Frontal cortex (tissue), 4 donors: ENCODE measurements around the gene ZNF189. TPM values are rescaled to one million over a fixed set of nuclear protein-coding genes. Genes with fewer than 3 reads are reported as not detected.

Experiments
- DNase-seq, 2 donors: peaks; one replicate each; pipeline ENCODE4 v3.0.0; 2012; ENCODE audit warnings: low spot score in 2 of 2
- FAIRE-seq: peaks from 2 replicates; lab custom pipeline; 2012; peaks lifted over from hg19 to GRCh38; lab: Jason Lieb, UNC
- total RNA-seq: library from RNA; depleted of rRNA; stranded (reverse); fragments of >200 nt; gene quantifications from one replicate; pipeline ENCODE4 v1.2.3, GENCODE V29; 2014
- donor health status: control.
- donor health status: control.
- donor health status: control.

Gene ZNF189
- total RNA-seq: 54.6 TPM

- FAIRE-seq (peak; percentile 55), DNase-seq (peak; percentile 72 to 85)
These were observed at the start of gene ZNF189, which contains the start of gene MRPL50 for GRCh38 chr9:101398068-101398929. TSS of gene ZNF189 (plus strand) at chr9:101398851. CDS start at chr9:101399157, 306 bp downstream. TSS of gene MRPL50 (minus strand) at chr9:101398618. CDS start at chr9:101398592, 26 bp downstream.

- FAIRE-seq (no peak), DNase-seq (no peak)
These were observed 48.4 kb upstream of the ZNF189 start for GRCh38 chr9:101350285-101350684.

- no peak for DNase-seq
- FAIRE-seq: no peak
These were observed 45.7 kb upstream of the ZNF189 start for GRCh38 chr9:101352892-101353463.

GRCh38 chr9:101353683-101354082 is 45.0 kb upstream of the ZNF189 start:
- FAIRE-seq (no peak), DNase-seq (no peak)

GRCh38 chr9:101354143-101354764 is 44.4 kb upstream of the ZNF189 start:
- no peak for DNase-seq
- no peak for FAIRE-seq

- DNase-seq: no peak
- no peak for FAIRE-seq
These were observed 43.6 kb upstream of the ZNF189 start for GRCh38 chr9:101354765-101355708.

- FAIRE-seq (no peak), DNase-seq (no peak)
These were observed 42.0 kb upstream of the ZNF189 start for GRCh38 chr9:101356619-101357018.

GRCh38 chr9:101359679-101360078 is 39.0 kb upstream of the ZNF189 start:
- DNase-seq (no peak), FAIRE-seq (no peak)

GRCh38 chr9:101360647-101361046 is 38.0 kb upstream of the ZNF189 start:
- no peak for DNase-seq
- FAIRE-seq: no peak

GRCh38 chr9:101362450-101362849 is 36.2 kb upstream of the ZNF189 start:
- DNase-seq (no peak), FAIRE-seq (no peak)

GRCh38 chr9:101365181-101365580 is 33.5 kb upstream of the ZNF189 start:
- no peak for FAIRE-seq
- DNase-seq: no peak

GRCh38 chr9:101366038-101366756 is 32.5 kb upstream of the ZNF189 start:
- DNase-seq: no peak

GRCh38 chr9:101367323-101367722 is 31.3 kb upstream of the ZNF189 start:
- DNase-seq (no peak), FAIRE-seq (no peak)

More at GRCh38 chr9:101366038-101366756, 32.5 kb upstream of the ZNF189 start:
- FAIRE-seq: no peak

GRCh38 chr9:101369286-101369685 is 29.4 kb upstream of the ZNF189 start:
- DNase-seq (no peak), FAIRE-seq (no peak)

GRCh38 chr9:101369884-101370531 is 28.6 kb upstream of the ZNF189 start:
- FAIRE-seq (no peak), DNase-seq (no peak)

- DNase-seq: no peak
- FAIRE-seq: no peak
These were observed 26.8 kb upstream of the ZNF189 start for GRCh38 chr9:101371813-101372212.

- no peak for FAIRE-seq
- no peak for DNase-seq
These were observed 26.1 kb upstream of the ZNF189 start for GRCh38 chr9:101372327-101373118.

- DNase-seq: no peak
These were observed 23.1 kb upstream of the ZNF189 start for GRCh38 chr9:101375546-101375945.

More at GRCh38 chr9:101375546-101375945, 23.1 kb upstream of the ZNF189 start:
- no peak for FAIRE-seq
